GM23338 (cell line): ENCODE results near the gene JAZF1.

Source experiments
- CREB1 ChIP-seq: fragments of 250-450 bp; sonication (Bioruptor Pico); IDR thresholded peaks from 2 replicates; pipeline ENCODE4 v1.5.0; 2020; ENCODE audit warnings: low read depth, mild to moderate bottlenecking, moderate library complexity
- CTCF ChIP-seq, 2 experiments: fragments of 200-600 bp in 1 of 2; sonication (generic) in 1 of 2; conservative IDR thresholded peaks; 2 replicates each; pipeline versions ENCODE4 v1.5.1 to v1.6.1; 2016 to 2017; ENCODE audit warnings: antibody characterized with exemption in 2 of 2, low read depth in 2 of 2, mild to moderate bottlenecking in 2 of 2, moderate library complexity in 1 of 2
- ETS1 ChIP-seq: IDR thresholded peaks from 2 replicates; pipeline ENCODE4 v1.6.1; 2016; ENCODE audit warnings: antibody characterized with exemption
- EZH2 ChIP-seq: fragments of 200-600 bp; sonication (generic); IDR thresholded peaks from one replicate; pipeline ENCODE4 v1.8.0; 2017; ENCODE audit warnings: antibody characterized with exemption, mild to moderate bottlenecking, low read depth; ENCODE audit not compliant: unreplicated experiment
- EZH2phosphoT487 ChIP-seq: fragments of 200-600 bp; sonication (generic); IDR thresholded peaks from one replicate; pipeline ENCODE4 v1.8.1; 2018; ENCODE audit warnings: antibody characterized with exemption; ENCODE audit not compliant: unreplicated experiment
- JUNB ChIP-seq: IDR thresholded peaks from one replicate; pipeline ENCODE4 v1.6.1; 2016; ENCODE audit warnings: antibody characterized with exemption; ENCODE audit not compliant: unreplicated experiment
- NANOG ChIP-seq: IDR thresholded peaks from 2 replicates; pipeline ENCODE4 v1.6.1; 2016; ENCODE audit warnings: antibody characterized with exemption, borderline replicate concordance
- POLR2AphosphoS5 ChIP-seq: IDR thresholded peaks from 2 replicates; pipeline ENCODE4 v1.6.1; 2016; ENCODE audit warnings: antibody characterized with exemption, low read depth
- REST ChIP-seq: IDR thresholded peaks from one replicate; pipeline ENCODE4 v1.6.1; 2018; ENCODE audit warnings: antibody characterized with exemption; ENCODE audit not compliant: unreplicated experiment
- STAT1 ChIP-seq: IDR thresholded peaks from one replicate; pipeline ENCODE4 v1.6.1; 2016; ENCODE audit warnings: antibody characterized with exemption; ENCODE audit not compliant: unreplicated experiment
- ZNF114 ChIP-seq: fragments of 250-450 bp; sonication (Bioruptor Pico); IDR thresholded peaks from 2 replicates; pipeline ENCODE4 v1.5.0; 2020; ENCODE audit warnings: mild to moderate bottlenecking, moderate library complexity
- ZNF331 ChIP-seq: fragments of 250-450 bp; sonication (Bioruptor Pico); IDR thresholded peaks from 2 replicates; pipeline ENCODE4 v1.5.0; 2020; ENCODE audit warnings: low read depth, mild to moderate bottlenecking, moderate library complexity
- ZNF462 ChIP-seq: fragments of 250-450 bp; sonication (Bioruptor Pico); IDR thresholded peaks from 2 replicates; pipeline ENCODE4 v1.5.0; 2020; ENCODE audit warnings: mild to moderate bottlenecking, moderate library complexity

- TF ChIP-seq EZH2: no peak
- TF ChIP-seq CTCF (conservative IDR thresholded peaks at IDR 0.05; ENCODE audit: low read depth in 2 of 2): no peak
- TF ChIP-seq JUNB: no peak
- TF ChIP-seq REST: no peak
- TF ChIP-seq POLR2AphosphoS5: no peak
- no peak for TF ChIP-seq EZH2phosphoT487
- no peak for TF ChIP-seq STAT1
- TF ChIP-seq ZNF462: no peak
- no peak for TF ChIP-seq ZNF331
- TF ChIP-seq CREB1 (CRISPR knock-in tag): no peak
- no peak for TF ChIP-seq NANOG
- TF ChIP-seq ZNF114 (CRISPR knock-in tag): no peak
- TF ChIP-seq ETS1: no peak
These were observed 70.1 kb downstream of the JAZF1 start for GRCh38 chr7:28110427-28111012.
